MM.1S (cell line): ENCODE measurements around the gene LYPLA2.

Experiments used
- CTCF ChIP-seq: fragments of 300-600 bp; sonication (generic); IDR thresholded peaks from 2 replicates; pipeline ENCODE4 v1.5.1; 2016; ENCODE audit warnings: antibody characterized with exemption, low read length, mixed read lengths
- EZH2 ChIP-seq: fragments of 300-600 bp; sonication (generic); optimal IDR thresholded peaks from 2 replicates; pipeline ENCODE3; 2017; ENCODE audit warnings: low read depth, mild to moderate bottlenecking, antibody characterized with exemption, low read length, mixed read lengths

- TF ChIP-seq CTCF (no peak), EZH2 (no peak)
Observed at GRCh38 chr1:23788695-23789094, 2.2 kb upstream of the LYPLA2 start.
